ENCODE measurements around the gene ST6GALNAC4.
A peak's percentile ranks its signal among the peaks of the same experiment; 100 is the strongest.

The ST6GALNAC4 gene

GRCh38 chr9:127865645-127866464 lies 51.0 kb downstream of the ST6GALNAC4 start:
- Histone ChIP-seq H3K36me3 (ENCODE audit: control insufficient read depth, insufficient read depth, low read length) (peaks cover 19% of the 10 kb centered on the region), H3K9ac (ENCODE audit: low read length) (no peak overlapping the region), H3K27ac (ENCODE audit: low read depth, low read length) (no peak overlapping the region), H3K4me3 (ENCODE audit: low read length) (no peak overlapping the region), H3K4me1 (ENCODE audit: control insufficient read depth, insufficient read depth, low read length) (no peaks in the 10 kb centered on the region), H3K27me3 (ENCODE audit: control insufficient read depth, insufficient read depth, low read length) (no peaks in the 10 kb centered on the region)

GRCh38 chr9:127863191-127863621 lies 53.6 kb downstream of the ST6GALNAC4 start:
- Histone ChIP-seq H3K27me3 (ENCODE audit: control insufficient read depth, insufficient read depth, low read length) (no peaks in the 10 kb centered on the region), H3K27ac (ENCODE audit: low read depth, low read length) (no peak overlapping the region), H3K36me3 (ENCODE audit: control insufficient read depth, insufficient read depth, low read length) (peaks cover 7% of the 10 kb centered on the region), H3K4me3 (ENCODE audit: low read length) (no peak overlapping the region), H3K4me1 (ENCODE audit: control insufficient read depth, insufficient read depth, low read length) (no peaks in the 10 kb centered on the region), H3K9ac (ENCODE audit: low read length) (no peak overlapping the region)

GRCh38 chr9:127862075-127863011 lies 54.5 kb downstream of the ST6GALNAC4 start:
- Histone ChIP-seq H3K27me3 (ENCODE audit: control insufficient read depth, insufficient read depth, low read length) (no peaks in the 10 kb centered on the region), H3K4me3 (ENCODE audit: low read length) (no peak overlapping the region), H3K36me3 (ENCODE audit: control insufficient read depth, insufficient read depth, low read length) (peaks cover 3% of the 10 kb centered on the region), H3K27ac (ENCODE audit: low read depth, low read length) (peak overlapping the region; percentile 18), H3K4me1 (ENCODE audit: control insufficient read depth, insufficient read depth, low read length) (no peaks in the 10 kb centered on the region), H3K9ac (ENCODE audit: low read length) (no peak overlapping the region)

- Histone ChIP-seq H3K4me1 (ENCODE audit: control insufficient read depth, insufficient read depth, low read length) (no peaks in the 10 kb centered on the region), H3K4me3 (ENCODE audit: low read length) (no peak overlapping the region), H3K9ac (ENCODE audit: low read length) (no peak overlapping the region), H3K27me3 (ENCODE audit: control insufficient read depth, insufficient read depth, low read length) (no peaks in the 10 kb centered on the region), H3K27ac (ENCODE audit: low read depth, low read length) (no peak overlapping the region), H3K36me3 (ENCODE audit: control insufficient read depth, insufficient read depth, low read length) (peaks cover 1% of the 10 kb centered on the region)
Measured at GRCh38 chr9:127860779-127861178, 56.1 kb downstream of the ST6GALNAC4 start.

GRCh38 chr9:127860260-127860659 lies 56.6 kb downstream of the ST6GALNAC4 start:
- no peaks in the 10 kb centered on the region for H3K36me3 ChIP-seq (ENCODE audit: control insufficient read depth, insufficient read depth, low read length)
- no peaks in the 10 kb centered on the region for H3K27me3 ChIP-seq (ENCODE audit: control insufficient read depth, insufficient read depth, low read length)
- H3K4me3 ChIP-seq (ENCODE audit: low read length): no peak overlapping the region
- no peak overlapping the region for H3K9ac ChIP-seq (ENCODE audit: low read length)
- H3K27ac ChIP-seq (ENCODE audit: low read depth, low read length): no peak overlapping the region
- no peaks in the 10 kb centered on the region for H3K4me1 ChIP-seq (ENCODE audit: control insufficient read depth, insufficient read depth, low read length)

- Histone ChIP-seq H3K9ac (ENCODE audit: low read length) (no peak overlapping the region), H3K4me1 (ENCODE audit: control insufficient read depth, insufficient read depth, low read length) (no peaks in the 10 kb centered on the region), H3K4me3 (ENCODE audit: low read length) (no peak overlapping the region)
Measured at GRCh38 chr9:127858041-127858512, 58.8 kb downstream of the ST6GALNAC4 start.

More at GRCh38 chr9:127858041-127858512, 58.8 kb downstream of the ST6GALNAC4 start:
- Histone ChIP-seq H3K27ac (ENCODE audit: low read depth, low read length) (no peak overlapping the region), H3K36me3 (ENCODE audit: control insufficient read depth, insufficient read depth, low read length) (no peaks in the 10 kb centered on the region), H3K27me3 (ENCODE audit: control insufficient read depth, insufficient read depth, low read length) (no peaks in the 10 kb centered on the region)
